K562 (cell line): ENCODE results near the gene SLFNL1.

ENCODE experiments used
- CBX2 ChIP-seq: fragments of 200-600 bp; sonication (generic); IDR thresholded peaks from one replicate; pipeline ENCODE4 v1.6.1; 2012; ENCODE audit warnings: mild to moderate bottlenecking, low read length, inconsistent platforms; ENCODE audit not compliant: insufficient read depth, poor library complexity, severe bottlenecking
- CCAR2 ChIP-seq: fragments of 200-400 bp; formaldehyde crosslinking; IDR thresholded peaks from 2 replicates; pipeline ENCODE4 v1.6.1; 2017; ENCODE audit warnings: mild to moderate bottlenecking, low read depth, low read length
- ILF3 ChIP-seq: fragments of 450-650 bp; IDR thresholded peaks from 2 replicates; pipeline ENCODE4 v1.6.1; 2018; ENCODE audit warnings: antibody characterized with exemption, mild to moderate bottlenecking, moderate library complexity, borderline replicate concordance
- JUND ChIP-seq, 2 experiments: IDR thresholded peaks; 2 replicates in 1 of 2; 3 replicates in 1 of 2; pipeline ENCODE4 v1.6.1; 2011; ENCODE audit warnings: borderline replicate concordance in 2 of 2, low read depth in 2 of 2, low read length in 2 of 2, improper control_type of control experiment in 1 of 2, missing biosample characterization in 1 of 2, missing genetic modification characterization in 1 of 2, missing genetic modification reagents in 1 of 2
- TAF7 ChIP-seq: fragments of 450-650 bp; IDR thresholded peaks from 2 replicates; pipeline ENCODE4 v1.6.1; 2016; ENCODE audit warnings: missing genetic modification characterization, missing compliant biosample characterization
- ZNF512 ChIP-seq: IDR thresholded peaks from 2 replicates; pipeline ENCODE4 v1.6.1; 2016; ENCODE audit warnings: missing genetic modification characterization, missing compliant biosample characterization
- ZNF589 ChIP-seq: fragments of 200-800 bp; sonication (Bioruptor generic); IDR thresholded peaks from 2 replicates; pipeline ENCODE4 v1.6.1; 2016; ENCODE audit warnings: low read depth, missing genetic modification characterization, missing compliant biosample characterization
- ZNF766 ChIP-seq: fragments of 200-800 bp; sonication (Bioruptor generic); conservative IDR thresholded peaks from 2 replicates; pipeline ENCODE4 v1.6.1; 2016; ENCODE audit warnings: missing genetic modification characterization, missing compliant biosample characterization

- TF ChIP-seq TAF7 (no peak), ILF3 (no peak), CBX2 (no peak), JUND (IDR thresholded peaks at IDR 0.05; ENCODE audit: borderline replicate concordance, low read depth, low read length) (no peak), JUND (tag; IDR thresholded peaks at IDR 0.05; ENCODE audit: borderline replicate concordance, low read depth, low read length) (no peak), ZNF512 (tag) (no peak), ZNF766 (no peak), ZNF589 (CRISPR knock-in tag) (no peak), CCAR2 (no peak)
Observed at GRCh38 chr1:41010345-41010744, 11.2 kb downstream of the SLFNL1 start.
